ENCODE measurements around the gene TRMT61A.
"Not testable (repeated sequence)": the region's sequence is repeated elsewhere in the genome, so short reads cannot be mapped to it uniquely, and the experiment has no call there.

Gene TRMT61A

DNA sequence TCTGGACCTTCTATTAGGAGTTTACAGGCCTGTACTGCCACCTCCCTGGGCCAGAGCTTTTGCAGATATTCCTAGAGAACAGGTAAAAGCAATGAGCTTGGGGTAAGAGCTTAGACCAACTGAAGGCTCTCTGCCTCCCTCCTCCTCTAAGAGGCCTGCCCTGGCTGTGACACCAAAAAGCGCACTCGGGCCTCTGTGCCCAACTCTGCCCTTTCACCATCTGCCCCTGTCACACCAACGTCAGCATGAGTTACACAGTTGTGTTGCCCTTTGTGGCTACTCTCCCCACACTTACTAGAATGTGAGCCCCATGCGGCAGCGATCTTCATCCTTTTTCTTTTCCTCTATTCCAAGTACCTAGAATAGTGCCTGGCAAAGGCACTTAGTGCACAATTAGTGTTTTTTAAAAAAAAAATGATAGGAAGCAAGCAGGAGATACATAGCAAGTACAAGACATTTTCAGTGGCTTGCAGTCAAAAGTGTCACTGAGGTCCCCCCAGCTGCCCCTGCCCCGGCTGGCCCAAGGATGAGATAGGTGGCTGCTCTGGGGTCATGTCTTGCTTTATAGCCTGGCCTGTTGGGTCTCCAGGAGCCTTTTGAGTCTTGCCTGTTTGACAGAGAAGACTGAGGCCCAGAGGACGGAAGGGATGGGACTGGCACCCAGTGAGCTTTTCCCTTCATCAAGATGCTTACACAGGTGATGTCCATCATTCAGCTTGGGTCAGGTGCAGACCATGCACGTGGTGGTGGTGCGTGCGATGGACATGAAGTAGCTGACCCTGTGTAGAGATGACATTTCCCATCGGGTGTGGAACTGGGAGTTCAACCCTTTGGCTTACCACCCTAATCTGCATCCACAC is 18.9 kb upstream of the TRMT61A start:
- no peak for DNase-seq

DNA sequence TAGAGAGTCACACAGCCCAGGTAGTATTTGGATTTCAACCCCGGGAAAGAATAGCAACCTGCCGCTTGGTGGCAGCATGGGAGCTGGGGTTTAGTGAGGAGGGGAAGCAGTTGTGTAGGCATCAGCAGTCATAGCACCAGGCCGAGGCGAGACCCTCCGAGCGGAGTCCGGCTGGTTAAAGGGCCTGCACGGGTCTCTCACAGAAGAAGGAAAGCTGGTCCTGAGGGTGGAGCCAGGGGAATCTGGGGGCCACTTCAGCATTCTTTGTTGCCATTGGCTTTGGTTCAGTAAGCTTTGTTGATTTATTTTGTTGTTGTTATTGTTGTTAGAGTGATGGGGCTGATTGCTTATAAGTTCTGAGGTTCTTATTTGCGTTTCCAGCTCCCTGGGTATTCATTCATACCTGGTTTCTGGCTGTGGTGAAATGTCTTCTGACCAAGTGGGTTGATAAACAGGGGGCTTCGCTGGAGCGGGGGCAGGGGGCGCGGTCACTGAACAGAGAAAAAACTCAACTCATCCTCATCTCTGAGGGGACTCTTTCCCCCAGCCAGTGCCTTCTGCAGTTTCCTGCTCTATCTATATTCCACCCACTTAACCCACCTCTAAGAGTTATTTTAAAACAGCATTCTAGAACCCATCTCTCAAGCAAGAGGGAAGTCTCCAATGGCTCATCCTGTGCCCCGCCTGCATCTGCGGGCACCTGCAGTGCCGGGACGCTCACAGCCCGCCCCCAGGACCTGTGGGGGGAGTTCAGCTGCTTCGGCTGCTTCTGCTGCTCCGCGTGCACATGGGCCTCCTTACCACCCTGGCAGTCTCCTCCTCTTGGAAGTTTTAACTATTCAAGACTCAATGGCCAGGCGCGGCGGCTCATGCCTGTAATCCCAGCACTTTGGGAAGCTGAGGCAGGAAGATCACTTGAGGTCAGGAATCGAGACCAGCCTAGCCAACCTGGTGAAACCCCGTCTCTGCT is 18.0 kb upstream of the TRMT61A start:
- DNase-seq = no peak

DNA sequence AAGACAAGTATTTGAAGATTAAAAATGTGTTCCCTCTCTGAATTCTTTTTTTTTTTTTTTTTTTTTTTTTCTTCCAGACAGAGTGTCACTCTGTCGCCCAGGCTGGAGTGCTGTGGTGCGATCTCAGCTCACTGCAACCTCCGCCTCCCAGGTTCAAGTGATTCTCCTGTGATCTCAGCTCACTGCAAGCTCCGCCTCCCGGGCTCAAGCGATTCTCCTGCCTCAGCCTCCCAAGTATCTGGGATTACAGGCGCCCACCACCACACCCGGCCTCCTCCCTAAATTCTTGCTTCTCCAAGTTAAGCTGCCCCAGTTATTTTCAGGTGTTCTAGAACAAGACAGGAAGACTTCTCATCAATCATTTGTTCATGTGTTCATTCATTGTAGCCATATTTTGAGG is 16.8 kb upstream of the TRMT61A start:
- not testable (repeated sequence) for DNase-seq

DNA sequence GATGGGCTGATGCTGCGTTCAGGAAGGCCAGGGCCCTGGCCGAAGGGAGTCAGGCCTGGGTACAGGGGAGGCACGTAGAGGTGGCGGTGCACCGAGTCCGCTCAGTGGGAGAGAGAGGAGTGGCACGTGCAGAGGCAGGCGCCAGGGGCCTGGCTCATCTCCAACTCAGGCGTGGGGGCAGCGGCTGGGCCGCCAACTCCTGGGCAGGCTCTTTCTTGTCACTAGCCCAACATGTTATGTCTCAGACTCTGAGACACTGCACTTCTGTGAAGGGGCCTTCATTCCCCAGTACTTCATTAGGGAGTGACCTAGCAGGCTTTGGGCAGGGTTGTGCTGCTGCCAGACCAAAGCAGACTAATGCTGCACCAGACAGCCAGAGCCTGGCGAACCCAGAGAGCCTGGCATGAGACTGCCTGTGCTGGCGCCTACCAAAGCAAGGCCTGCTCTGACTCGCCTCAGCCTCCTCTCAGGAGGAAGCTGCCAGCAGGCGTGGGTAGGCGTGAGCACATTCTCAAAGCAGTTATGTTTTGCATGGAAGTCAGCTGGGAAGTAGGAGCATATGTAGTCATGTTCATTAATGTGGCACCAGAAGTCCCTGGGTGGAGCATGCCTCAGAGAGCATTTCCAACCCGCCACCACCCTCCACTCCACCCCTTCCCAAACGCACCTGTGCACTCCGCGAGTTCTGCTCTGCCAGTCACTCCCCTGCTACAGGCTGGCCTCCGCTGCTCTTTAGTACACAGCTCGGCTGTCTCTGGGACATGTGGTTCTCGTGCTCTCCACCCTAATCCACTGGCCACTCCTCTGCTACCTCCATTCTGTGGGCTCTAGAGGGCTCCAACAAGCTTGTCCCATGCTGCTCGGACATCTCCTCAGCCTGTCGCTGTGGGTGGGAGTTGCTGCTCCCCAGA is 16.0 kb upstream of the TRMT61A start:
- DNase-seq = no peak

DNA sequence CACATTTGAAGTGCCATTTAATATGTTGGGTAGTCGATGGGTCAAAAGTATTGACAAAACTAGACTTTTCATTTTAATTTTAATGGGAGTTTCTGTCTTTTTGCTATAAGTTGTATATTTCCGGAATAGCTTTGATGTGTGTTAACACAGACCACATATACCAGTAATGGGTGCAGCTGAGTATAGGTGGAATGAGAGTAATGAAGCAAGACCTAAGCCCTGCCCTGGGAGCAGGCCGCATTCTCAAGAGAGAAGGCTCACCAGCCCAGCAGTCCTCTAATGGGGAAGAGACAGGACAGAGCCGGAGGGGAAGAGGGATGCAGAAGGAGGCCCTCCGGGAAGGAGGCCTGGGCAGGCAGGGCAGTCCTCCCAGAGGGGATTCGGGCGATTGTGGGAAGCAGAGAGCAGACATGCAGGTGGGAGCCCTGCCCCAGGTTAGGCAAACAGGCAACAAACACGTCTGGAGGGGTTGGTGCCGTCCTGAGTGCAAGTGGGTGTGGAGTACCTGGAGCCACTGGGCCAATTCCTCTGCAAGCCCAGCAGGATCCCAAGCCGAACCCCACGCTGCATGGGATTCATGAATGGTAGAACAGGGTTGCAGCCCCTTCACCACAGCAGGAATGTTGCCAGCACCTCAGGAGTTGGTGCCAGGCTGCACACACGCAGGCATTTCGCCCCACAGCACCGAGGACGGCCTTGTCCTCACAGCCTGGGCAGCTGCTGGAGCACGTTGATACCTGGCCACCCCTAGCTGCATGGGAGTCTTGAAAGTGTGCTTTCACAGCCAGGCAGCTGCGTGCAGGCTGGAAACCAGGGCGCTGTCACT is 14.2 kb upstream of the TRMT61A start:
- DNase-seq = no peak

DNA sequence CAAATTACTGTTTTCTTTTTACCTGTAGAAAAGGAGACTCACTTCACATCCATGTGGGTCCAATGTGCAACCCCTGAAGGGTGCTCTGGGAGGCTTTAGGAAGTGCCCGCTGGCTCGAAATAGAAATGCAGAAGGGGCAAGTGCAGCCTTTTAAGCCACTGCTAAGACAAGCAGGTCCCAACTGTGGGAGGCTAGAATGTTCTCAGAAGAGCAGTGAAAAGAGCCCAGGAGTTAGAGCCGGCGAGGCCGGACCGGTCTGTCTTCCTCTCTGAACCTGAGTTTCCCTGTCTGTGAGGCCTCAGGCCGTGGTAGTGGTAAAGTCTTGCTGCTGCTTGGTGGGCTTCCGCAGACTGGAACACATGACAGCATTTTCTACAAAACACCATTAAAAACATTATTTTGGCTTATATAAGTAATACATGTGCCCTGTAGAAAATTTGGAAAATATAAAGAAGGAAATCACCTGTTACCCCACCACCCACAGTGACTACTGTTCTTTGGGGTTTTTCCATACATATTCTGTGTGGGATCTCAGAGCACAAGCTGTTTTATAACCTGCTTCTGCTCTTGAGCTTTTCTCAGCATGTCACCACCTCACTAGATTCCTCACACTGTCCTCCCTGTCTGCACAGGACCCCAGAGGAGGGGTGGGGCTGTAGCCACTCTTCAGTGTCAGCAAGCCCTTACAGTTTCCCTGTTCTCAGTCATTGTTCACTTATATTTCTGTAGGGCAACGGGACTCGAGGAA is 12.4 kb upstream of the TRMT61A start:
- DNase-seq = no peak

DNA sequence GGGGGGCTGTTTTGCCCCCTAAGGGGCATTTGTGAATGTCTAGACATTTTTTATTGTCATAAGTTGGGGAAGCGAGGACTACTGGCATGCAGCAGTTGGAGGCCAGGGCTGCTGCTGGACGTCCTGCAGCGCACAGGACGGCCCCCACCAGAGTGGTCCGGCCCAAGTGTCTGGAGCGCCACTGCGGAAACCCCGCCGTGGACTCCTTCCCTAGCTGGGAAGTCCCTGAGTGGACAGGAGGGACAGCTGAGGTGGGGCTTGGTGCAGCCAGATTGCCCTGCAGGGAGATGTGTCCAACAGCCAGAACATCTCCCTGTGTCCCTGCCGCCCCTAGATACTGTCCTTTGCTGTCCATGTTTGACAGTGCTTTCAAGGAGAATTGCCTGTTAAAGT is 11.8 kb upstream of the TRMT61A start:
- no peak for DNase-seq

DNA sequence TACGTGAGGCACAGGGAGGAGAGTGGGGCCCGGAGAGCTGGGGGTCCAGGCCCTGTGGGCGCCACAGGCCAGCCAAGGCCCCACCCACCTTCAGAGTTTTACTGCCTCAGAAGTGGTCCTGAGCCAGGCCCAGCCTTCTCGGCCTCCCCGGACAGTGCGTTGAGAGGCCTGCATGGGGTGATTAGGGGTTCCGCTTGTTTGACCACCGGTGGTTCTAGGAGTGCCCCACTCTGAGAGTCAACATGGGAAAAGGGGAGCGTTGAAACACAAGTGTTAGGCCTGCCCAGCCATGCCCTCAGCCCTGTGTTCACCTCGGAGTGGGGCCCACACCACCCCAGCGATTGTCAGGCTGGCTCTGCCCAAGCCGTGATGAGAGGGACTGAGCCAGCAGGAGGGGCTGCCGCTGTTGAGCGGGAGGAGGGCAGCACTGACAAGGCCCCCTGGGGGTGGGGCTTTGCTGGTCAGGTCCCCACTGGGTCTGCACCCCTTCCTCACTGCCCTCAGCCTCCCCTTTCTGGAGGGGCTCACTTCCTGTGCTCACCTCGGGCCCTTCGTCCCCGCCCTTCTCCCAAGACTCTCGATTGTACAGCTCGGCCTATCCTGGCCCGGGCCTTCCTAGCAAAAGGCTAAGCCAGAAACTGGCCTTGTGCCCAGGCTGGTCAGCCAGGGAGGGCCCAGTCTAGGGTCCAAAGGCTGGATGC is 11.1 kb upstream of the TRMT61A start:
- DNase-seq = no peak

DNA sequence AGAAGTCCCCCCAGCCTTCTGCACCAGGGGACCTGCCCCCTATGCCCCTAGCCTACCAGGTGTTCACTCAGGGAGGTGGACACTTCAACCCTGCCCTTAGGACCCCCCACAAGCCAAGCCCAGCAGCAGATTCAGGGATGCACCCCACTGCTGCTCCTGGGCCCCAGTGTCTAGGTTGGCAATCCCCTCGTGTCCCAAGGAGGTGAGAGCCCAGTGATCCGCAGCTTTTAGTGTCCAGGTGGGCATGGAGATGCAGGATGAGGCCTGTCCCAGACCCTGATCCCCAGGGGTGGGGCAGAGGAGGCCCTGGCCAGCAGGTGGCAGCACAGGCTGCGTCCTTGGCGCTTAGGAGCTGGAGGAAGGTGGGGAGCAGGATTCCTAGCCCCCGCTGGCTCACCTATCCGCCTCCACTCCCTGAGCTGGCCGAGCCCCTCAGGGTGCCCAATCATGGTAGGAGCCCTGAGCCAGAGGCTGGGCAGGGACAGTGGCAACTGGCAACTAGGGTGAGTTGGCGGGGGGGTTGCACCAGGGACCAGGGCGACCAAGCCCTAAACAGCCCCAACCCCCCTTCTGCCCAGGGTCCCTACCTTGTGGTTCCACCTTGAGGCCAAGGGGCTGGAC is 10.5 kb upstream of the TRMT61A start:
- DNase-seq = peak; percentile 46

DNA sequence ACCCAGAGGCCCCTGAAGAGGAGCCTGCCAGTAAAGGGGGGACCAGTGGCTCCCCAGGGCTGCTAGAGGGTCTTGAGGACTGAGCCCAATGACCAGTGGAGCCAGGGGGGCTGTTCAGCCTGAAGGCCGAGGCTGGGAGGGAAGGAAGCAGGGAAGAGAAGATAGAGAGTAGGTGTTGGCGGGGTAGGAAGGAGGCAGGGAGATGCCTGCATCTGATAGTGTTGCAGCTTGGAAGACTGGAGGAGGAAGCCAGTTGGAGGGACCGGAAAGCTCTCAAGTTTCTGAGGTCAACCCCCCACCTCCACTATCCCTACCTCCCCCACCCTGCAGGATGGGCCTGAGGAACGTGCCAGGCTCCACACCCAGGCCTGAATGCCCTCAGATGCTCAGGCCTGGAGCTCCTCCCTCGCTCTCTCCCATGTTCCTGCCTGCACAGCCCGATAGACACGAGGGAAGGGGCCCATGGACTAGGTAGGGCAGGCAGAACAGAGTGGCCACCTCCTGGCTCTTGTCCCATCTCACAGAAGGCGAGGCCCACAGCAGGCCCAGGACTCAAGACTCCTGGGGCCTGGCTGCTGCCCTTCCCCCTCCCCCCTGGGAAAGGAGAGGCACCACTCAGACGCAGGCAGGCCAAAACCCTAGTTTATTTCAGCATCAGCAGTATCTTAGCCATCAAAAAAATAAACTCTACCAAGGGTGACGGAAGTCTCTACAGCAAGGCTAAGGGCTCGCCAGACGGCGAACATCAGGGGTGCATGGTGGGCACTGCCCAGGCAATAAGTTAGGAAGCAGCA is 9.8 kb upstream of the TRMT61A start:
- peak; percentile 33 for DNase-seq

DNA sequence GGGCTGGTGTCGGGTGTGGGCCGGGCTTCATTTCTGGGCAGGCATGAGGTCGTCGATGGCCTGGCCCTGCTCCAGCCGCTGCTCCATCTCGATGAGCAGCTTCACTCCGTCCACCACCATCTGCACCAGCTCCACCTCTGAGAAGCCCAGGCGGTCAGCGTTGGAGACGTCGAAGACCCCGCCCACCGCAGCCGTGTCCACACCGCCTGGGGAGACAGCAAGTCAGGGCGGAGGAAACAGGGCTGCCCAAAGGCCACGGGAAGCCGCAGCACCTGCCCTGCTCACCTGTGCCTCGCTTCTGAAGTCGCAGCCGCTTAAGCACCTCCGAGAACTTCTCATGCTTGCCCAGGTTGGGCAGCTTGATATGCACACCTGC is 9.2 kb upstream of the TRMT61A start:
- DNase-seq = no peak

DNA sequence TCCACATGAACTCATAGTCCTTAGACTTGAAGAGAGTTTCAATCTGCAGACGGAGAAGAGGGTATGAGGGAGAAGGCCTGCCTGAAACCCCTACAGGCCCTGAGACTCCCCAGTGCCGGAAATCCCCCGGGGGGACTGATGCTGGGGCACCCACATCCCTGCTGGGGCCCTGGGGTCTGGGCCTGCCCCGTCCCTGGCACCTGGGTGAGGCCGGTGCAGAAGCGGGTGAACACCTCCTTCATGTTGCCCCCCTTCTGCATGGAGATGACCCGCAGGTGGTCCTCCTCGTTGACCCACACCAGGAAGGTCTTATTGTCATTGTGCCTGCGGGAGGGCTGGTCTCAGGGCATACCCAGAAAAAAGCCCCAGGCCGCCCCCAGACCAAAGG is 8.7 kb upstream of the TRMT61A start:
- no peak for DNase-seq

DNA sequence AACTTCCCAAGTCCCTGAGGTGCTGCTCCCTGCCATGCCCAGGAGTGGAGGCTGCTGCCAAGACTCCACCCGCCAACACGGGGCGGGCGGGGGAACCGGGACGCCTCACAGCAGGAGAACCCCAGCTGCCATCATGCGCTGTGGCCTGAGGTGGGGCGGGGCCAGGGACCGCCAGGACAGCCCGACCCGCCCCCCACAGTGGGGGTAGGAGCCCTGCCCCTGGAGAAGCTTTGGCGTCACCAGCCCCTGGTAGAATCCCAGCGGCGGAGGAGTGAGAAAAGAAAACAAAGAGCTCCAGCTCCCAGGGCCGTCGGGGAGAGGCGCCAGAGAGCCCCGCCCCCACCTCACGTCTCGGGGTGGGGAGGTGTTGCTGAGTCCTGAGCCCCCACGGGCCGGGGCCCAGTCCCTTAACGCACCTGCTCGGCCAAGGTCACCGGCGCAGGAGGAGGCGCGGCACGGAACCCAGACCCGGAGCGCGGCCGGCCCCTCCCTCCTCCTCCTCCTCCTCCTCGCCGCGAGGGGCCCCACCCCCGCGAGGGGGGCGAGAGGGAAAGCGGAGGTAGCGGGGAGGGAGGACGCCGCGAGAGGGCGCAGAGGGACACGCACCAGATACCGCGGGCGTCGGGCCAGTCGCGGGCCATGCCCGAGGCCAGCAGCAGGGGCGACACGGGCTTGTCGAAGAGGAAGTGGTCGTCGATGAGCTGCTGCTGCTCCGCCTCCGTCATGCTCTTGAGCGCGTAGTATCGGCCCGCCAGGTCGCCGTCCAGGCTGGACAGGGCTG is 8.1 kb upstream of the TRMT61A start:
- peak; percentile 66 for DNase-seq

DNA sequence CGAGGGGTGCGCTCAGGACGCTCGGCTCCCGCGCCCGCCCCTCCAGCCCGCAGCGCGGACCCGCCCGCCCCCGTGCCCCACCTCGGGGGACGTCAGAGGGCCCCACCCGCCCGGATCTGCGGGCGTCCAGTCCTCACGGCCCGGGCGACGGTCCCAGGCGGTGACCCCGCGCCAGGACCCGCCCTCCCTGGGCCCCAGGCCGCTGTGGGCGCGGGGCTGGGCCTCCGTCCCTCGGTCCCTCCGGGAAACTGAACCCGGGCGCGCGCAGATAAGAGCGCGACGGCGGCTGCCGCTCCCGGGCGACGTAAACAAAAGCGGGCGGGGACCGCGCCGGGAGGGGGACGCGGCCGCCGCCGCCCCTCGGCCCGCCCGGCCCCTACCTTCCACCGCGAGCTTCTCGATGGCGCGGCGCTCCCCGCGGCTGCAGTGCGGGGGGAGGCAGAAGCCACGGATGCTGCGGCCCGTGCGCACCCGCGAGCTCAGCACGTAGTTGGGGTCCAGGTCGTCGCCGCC is 7.5 kb upstream of the TRMT61A start:
- DNase-seq = no peak

DNA sequence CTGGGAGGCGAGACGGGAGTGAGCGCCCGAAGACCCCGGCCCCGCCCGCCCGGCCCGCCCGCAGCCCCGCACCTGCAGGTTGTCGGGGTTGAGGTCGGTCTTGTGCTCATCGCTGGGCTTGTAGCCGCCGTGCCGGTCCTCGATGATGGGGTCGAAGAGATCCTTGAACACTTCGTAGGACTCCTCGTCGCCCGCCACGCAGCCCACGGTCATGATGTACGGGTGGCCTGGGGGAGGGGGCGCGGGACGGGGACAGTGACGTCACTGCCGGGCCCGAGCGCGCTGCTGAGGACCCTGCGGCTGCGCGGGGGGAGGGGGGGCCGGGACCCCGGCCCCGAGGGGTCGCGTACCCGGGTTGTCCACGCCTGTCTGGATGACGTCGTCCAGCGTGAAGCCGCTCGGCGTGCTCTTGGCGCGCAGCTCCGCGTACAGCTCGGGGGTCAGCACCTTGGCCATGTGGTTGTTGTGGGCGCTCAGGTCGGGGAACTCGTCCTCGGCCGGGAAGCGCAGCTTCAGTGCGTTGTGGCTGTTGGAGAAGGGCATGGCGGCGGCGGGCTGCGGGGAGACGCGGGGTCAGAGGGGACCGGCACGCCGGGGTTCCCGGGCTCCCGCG is 6.9 kb upstream of the TRMT61A start:
- DNase-seq = no peak

DNA sequence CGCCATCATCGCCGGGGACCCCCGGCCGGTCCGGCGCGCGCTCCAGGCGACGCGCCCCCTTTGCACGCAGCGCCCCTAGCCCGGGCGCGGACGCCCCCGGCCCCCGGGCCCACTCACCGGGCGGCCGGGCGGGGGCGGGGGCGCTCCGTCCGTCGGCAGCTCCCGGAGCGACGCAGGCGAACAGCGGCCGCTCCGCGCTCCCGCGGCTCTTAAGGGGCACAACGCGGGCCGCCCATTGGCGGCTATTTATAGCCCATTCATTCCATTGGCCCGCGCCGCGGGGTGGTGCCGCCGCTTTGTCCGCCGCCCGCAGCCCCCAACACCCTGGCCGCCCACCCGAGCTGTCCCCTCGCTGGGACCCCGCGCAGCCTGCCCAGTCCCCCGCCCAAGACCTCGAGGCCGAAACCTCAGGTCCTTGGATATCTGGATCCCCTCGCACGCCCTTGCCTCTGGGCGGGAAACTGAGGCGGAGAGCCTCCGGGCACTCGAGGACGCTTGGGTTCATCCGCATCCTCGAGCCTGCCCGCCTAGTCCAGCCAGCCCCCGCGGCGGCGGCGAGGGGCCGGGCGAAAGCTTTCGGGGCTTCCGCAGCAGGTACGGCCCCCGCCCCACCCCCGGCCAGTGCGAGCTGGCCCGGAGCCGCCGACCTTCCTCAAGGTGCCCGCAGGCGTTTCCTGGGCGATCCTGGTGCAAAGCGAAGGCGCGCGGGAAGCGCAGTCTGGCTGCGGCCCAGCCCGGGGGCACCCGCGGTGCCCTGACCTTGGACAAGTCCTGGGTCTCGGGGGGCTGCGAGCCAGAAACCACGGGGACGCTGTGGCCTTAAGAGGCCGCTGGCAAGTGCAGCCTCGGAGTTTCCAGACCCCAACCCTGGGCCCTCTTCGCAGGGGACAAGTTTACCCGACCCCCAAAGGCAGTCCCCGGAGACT is 6.1 kb upstream of the TRMT61A start, which contains the start of gene CKB:
Gene CKB (minus strand): TSS at position 182 of the 926 bp plus-strand sequence. CDS start 337 bp downstream, outside the sequence.
- peak; percentile 53 for DNase-seq
